ENCODE results near the gene TECTA. TPM values are rescaled to one million over a fixed set of nuclear protein-coding genes. Genes with fewer than 3 reads are reported as not detected.

TECTA gene
- total RNA-seq, 1 experiment from 2014 or later = 0.15 TPM

DNA sequence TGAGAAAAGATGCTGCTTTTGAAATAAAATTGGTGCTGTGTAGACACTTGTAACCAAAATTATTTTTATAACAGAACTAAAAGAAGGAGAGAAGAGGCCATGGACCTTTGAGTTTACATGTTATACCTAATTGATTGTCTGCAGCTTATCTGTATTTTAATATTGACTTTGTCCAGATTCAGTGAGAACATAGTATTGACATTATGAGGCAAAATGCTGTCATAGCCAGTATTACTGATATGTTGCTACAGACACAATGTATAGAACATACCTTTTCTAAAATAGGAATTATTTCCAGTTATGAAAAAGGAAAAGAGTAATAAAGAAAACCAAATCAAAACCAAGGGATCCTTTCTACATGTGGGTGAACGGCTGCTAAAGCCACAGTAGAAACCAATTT is 11.5 kb upstream of the TECTA start:
- no peaks in the 10 kb centered on the region for H3K9me3 ChIP-seq (ENCODE audit: control insufficient read depth, insufficient read depth, low read depth, low read length)
- H3K4me3 ChIP-seq (ENCODE audit: low read depth in 2 of 2, low read length in 2 of 2) = no peak overlapping the region
- ChIA-PET POLR2A (no interaction called here), CTCF (no interaction called here)
- in situ Hi-C loops (cut with HindIII; ENCODE audit: low pct_unique_long_range_greater_than_20kb, low sequenced_read_pairs) (no loop called here), intact Hi-C loops (cut with micrococcal nuclease; ENCODE audit: unreplicated experiment) (no loop called here)
- no peak for TF ChIP-seq POLR2AphosphoS5 (IDR thresholded peaks at IDR 0.05; ENCODE audit: low read depth, low read length)
- TF ChIP-seq TCF7L2 (IDR thresholded peaks at IDR 0.05; ENCODE audit: low read depth, low read length) = no peak
- no peak for TF ChIP-seq REST (IDR thresholded peaks at IDR 0.05; ENCODE audit: insufficient read depth in 1 of 2, low read depth in 2 of 2, low read length in 1 of 2)
- TF ChIP-seq CTCF (IDR thresholded peaks at IDR 0.05) = no peak
- no peak for TF ChIP-seq SIN3A (IDR thresholded peaks at IDR 0.05; ENCODE audit: borderline replicate concordance, insufficient read depth, low read depth, low read length)
- ATAC-seq = no peak
- no peaks in the 10 kb centered on the region for H3K4me1 ChIP-seq (ENCODE audit: control insufficient read depth, insufficient read depth, low read length)
- TSS peak; percentile 42 for BruUV-seq (replicated peaks)
- no peaks in the 10 kb centered on the region for H3K27me3 ChIP-seq (ENCODE audit: control insufficient read depth, insufficient read depth, low read length)
- H3K36me3 ChIP-seq (ENCODE audit: control insufficient read depth, insufficient read depth, low read length) = no peaks in the 10 kb centered on the region
- no peak overlapping the region for H3K27ac ChIP-seq (ENCODE audit: low read length)
- DNase-seq (ENCODE audit: low read depth, low spot score) = no peak

- H3K9me3 ChIP-seq (ENCODE audit: control insufficient read depth, insufficient read depth, low read depth, low read length) = no peaks in the 10 kb centered on the region
- no peaks in the 10 kb centered on the region for H3K36me3 ChIP-seq (ENCODE audit: control insufficient read depth, insufficient read depth, low read length)
- POLR2A ChIA-PET = no interaction called here
- CTCF ChIA-PET = no interaction called here
- ATAC-seq (no peak), DNase-seq (ENCODE audit: low read depth, low spot score) (no peak)
- H3K27ac ChIP-seq (ENCODE audit: low read length) = no peak overlapping the region
- no peaks in the 10 kb centered on the region for H3K4me1 ChIP-seq (ENCODE audit: control insufficient read depth, insufficient read depth, low read length)
- no peak overlapping the region for H3K4me3 ChIP-seq (ENCODE audit: low read depth in 2 of 2, low read length in 2 of 2)
- in situ Hi-C loops (cut with HindIII; ENCODE audit: low pct_unique_long_range_greater_than_20kb, low sequenced_read_pairs) = no loop called here
- intact Hi-C loops (cut with micrococcal nuclease; ENCODE audit: unreplicated experiment) = no loop called here
- BruUV-seq (replicated peaks) = no TSS peak
- TF ChIP-seq CTCF (IDR thresholded peaks at IDR 0.05) (no peak), REST (IDR thresholded peaks at IDR 0.05; ENCODE audit: insufficient read depth in 1 of 2, low read depth in 2 of 2, low read length in 1 of 2) (no peak), POLR2AphosphoS5 (IDR thresholded peaks at IDR 0.05; ENCODE audit: low read depth, low read length) (no peak), SIN3A (IDR thresholded peaks at IDR 0.05; ENCODE audit: borderline replicate concordance, insufficient read depth, low read depth, low read length) (no peak), TCF7L2 (IDR thresholded peaks at IDR 0.05; ENCODE audit: low read depth, low read length) (no peak)
- H3K27me3 ChIP-seq (ENCODE audit: control insufficient read depth, insufficient read depth, low read length) = no peaks in the 10 kb centered on the region
These were observed 10.8 kb upstream of the TECTA start for GRCh38 chr11:121090145-121090721.
